Measurements from ENCODE around the gene CGB1. TPM values are rescaled to one million over a fixed set of nuclear protein-coding genes. Genes with fewer than 3 reads are reported as not detected.
A peak's percentile ranks its signal among the peaks of the same experiment; 100 is the strongest.

CGB1 gene
- total and polyA plus RNA-seq, 4 experiments from 2014 or later: not detected

DNA sequence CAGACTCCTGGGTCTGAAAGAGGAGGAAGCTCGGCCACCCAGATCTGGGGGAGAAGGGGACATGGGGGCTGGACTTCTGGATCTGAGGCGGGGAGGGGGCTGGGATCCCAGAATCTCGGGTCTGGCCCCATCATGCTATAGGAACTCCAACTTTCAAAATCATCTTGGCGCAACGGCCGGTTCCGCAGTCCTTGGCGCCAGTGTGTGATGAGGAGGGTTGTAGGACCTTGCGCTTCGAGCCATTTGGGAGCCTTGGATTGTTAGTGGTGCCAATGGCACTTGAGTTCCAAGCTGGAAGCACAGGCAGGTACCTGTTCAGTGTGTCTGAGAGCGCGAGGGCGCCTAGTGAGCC, 42.7 kb downstream of the CGB1 start:
- Histone ChIP-seq H3K4me1 (ENCODE audit: insufficient read depth, low read length) (peaks cover 30% of the 10 kb centered on the region), H3K36me3 (ENCODE audit: insufficient read depth, low read length) (no peaks in the 10 kb centered on the region), H3K27me3 (ENCODE audit: insufficient read depth, low read length) (no peaks in the 10 kb centered on the region), H3K27ac (ENCODE audit: low read depth, low read length) (peak overlapping the region; percentile 82), H3K9me3 (ENCODE audit: control insufficient read depth in 1 of 2, low read length in 2 of 2) (no peaks in the 10 kb centered on the region), H3K4me3 (ENCODE audit: low read length in 2 of 2) (peak overlapping the region; percentile 80 to 91)
- intact Hi-C loops (cut with micrococcal nuclease): loop anchor here (5.0 to 10.0 kb wide), 2 partner anchors 61 to 357 kb away; partner anchors contain the start of genes CGB7 and DBP
- ChIA-PET POLR2A (ENCODE audit: partially characterized antibody) (interaction anchor here (0.7 to 4.1 kb wide), 25 partner anchors 9 to 819 kb away, joined by 3 to 68 read pairs (median 5); partner anchors contain the start of genes BAX, CA11, CGB7 and FTL), CTCF (ENCODE audit: partially characterized antibody) (interaction anchor here (0.7 to 2.4 kb wide), 37 partner anchors 8 to 782 kb away, joined by 3 to 21 read pairs (median 5); partner anchors contain the start of genes BAX, FTL, LIN7B and NUCB1)
- no peak for DNase-seq
- Mint-ChIP-seq H3K27ac (peak overlapping the region; percentile 84 to 99 (median 98)), H3K9me3 (no peaks in the 10 kb centered on the region), H3K4me1 (peaks cover 23 to 56% (median 31%) of the 10 kb centered on the region in 4 donors), H3K27me3 (no peaks in the 10 kb centered on the region), H3K4me3 (peak overlapping the region; percentile 90 to 98 (median 96)), H3K36me3 (peaks cover 4 to 15% of the 10 kb centered on the region in 2 donors)

DNA sequence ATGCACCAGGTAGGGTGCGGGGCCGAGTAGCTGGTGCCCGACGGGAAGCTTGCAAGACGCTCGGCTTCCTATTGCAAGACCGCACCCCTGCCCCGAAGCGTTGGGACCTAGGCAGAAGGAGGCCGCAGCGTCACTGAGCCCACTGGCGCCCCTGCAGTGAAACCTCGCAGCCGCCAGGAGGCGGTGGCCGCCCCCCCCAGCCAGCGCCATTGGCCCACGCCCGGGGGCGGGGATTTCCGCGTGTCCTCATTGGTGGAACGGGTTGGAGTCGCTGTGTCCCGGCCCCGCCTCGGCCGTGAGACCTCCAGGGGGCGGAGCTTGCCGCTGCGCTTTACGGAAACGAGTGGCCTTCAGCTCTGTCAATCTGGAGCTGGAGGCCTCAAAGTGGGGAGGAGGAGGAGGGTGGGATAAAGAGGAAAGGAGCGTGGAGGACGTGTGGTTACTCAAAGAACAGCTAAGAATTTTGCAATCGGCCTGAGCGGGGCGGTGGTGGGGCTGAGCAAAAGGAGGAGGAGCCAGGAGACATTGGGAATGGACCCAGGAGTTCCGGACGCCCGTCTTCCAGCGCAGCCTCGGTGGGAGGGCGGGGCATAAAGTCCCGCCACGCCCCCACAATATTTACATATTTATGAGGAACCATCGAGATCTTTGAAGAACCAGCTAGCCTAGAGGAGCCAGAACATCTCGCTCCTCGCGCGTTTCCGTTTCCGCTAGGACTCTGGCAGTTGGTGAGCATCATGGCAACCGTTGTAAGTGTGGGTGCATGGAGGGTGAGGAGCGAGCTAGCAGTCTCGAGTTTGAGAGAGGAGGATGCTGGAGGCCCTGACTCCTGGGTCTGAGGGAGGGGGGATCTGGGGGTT, 43.3 kb downstream of the CGB1 start, which contains the start of the genes GYS1 and RUVBL2:
Gene GYS1, minus strand, starts transcription at position 135 of the 860 bp plus-strand sequence. CDS start 197 bp downstream, outside the sequence.
Gene RUVBL2, plus strand, starts transcription at position 713 of the 860 bp plus-strand sequence. Its CDS starts 25 bp downstream, at position 738.
- Mint-ChIP-seq H3K4me3 (peak within 1 kb of the TSS; percentile 90 to 98 (median 96)), H3K4me1 (peaks cover 23 to 56% (median 31%) of the 10 kb centered on the region in 4 donors), H3K27me3 (no peaks in the 10 kb centered on the region), H3K36me3 (peaks cover 4 to 20% of the 10 kb centered on the region in 2 donors), H3K9me3 (no peaks in the 10 kb centered on the region), H3K27ac (peak within 1 kb of the TSS; percentile 84 to 99 (median 98))
- Histone ChIP-seq H3K27ac (ENCODE audit: low read depth, low read length) (peak within 1 kb of the TSS; percentile 82), H3K4me3 (ENCODE audit: low read length in 2 of 2) (peak within 1 kb of the TSS; percentile 91 to 98), H3K9me3 (ENCODE audit: control insufficient read depth in 1 of 2, low read length in 2 of 2) (no peaks in the 10 kb centered on the region), H3K36me3 (ENCODE audit: insufficient read depth, low read length) (no peaks in the 10 kb centered on the region), H3K4me1 (ENCODE audit: insufficient read depth, low read length) (peaks cover 30% of the 10 kb centered on the region), H3K27me3 (ENCODE audit: insufficient read depth, low read length) (no peaks in the 10 kb centered on the region)
- intact Hi-C loops (cut with micrococcal nuclease): loop anchor here (1.0 to 10.0 kb wide), 10 partner anchors 25 to 647 kb away; partner anchors contain the start of genes C19orf73, CGB7, DBP and PPFIA3
- CTCF ChIA-PET (ENCODE audit: partially characterized antibody): interaction anchor here (0.6 to 2.4 kb wide), 53 partner anchors 9 to 783 kb away, joined by 3 to 21 read pairs (median 4); partner anchors contain the start of genes BAX, CA11, FTL and HSD17B14
- POLR2A ChIA-PET (ENCODE audit: partially characterized antibody): interaction anchor here (0.7 to 4.1 kb wide), 36 partner anchors 9 to 820 kb away, joined by 3 to 68 read pairs (median 4); partner anchors contain the start of genes BAX, CA11, CGB7 and DHDH
- peak; percentile 99 to 100 (median 99) for DNase-seq

DNA sequence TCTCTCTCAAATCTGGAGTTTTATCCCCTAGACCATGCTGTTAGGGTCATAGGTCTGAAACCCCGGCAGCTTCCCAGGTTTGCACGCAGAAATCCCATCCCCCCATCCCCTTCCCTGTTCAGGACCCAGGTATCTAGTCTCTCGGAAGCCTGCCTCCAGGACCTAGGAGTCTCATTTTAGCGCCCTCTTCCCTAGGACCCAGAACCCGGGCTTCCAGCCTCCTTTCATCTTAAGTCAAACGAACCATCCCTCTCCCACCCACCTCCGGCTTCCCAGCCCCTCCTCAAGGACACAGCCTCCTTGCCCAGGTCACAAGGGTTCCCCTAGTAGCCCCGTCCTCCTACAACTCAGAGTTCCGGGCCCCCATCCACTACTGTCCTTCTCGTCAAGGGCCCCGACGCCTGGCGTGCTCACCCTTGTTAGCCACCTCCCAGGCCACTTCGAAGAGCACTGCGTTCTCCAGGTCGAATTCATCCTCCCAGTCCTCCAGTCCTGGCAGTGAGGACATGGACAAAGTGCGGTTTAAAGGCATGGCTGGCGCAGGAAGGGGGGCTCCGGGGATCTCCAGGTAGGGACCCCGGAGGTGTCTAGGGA, 44.0 kb downstream of the CGB1 start:
- Mint-ChIP-seq H3K27me3 (no peaks in the 10 kb centered on the region), H3K4me1 (peaks cover 26 to 51% (median 32%) of the 10 kb centered on the region in 4 donors), H3K36me3 (peaks cover 4 to 24% of the 10 kb centered on the region in 2 donors), H3K27ac (peak overlapping the region; percentile 84 to 99 (median 95)), H3K4me3 (peak overlapping the region; percentile 90 to 98 (median 96)), H3K9me3 (no peaks in the 10 kb centered on the region)
- Histone ChIP-seq H3K27ac (ENCODE audit: low read depth, low read length) (peak overlapping the region; percentile 82), H3K36me3 (ENCODE audit: insufficient read depth, low read length) (no peaks in the 10 kb centered on the region), H3K9me3 (ENCODE audit: control insufficient read depth in 1 of 2, low read length in 2 of 2) (no peaks in the 10 kb centered on the region), H3K27me3 (ENCODE audit: insufficient read depth, low read length) (no peaks in the 10 kb centered on the region), H3K4me1 (ENCODE audit: insufficient read depth, low read length) (peaks cover 30% of the 10 kb centered on the region), H3K4me3 (ENCODE audit: low read length in 2 of 2) (peak overlapping the region; percentile 91 to 98)
- no peak for DNase-seq
- CTCF ChIA-PET (ENCODE audit: partially characterized antibody): interaction anchor here (0.9 to 2.4 kb wide), 33 partner anchors 8 to 725 kb away, joined by 3 to 21 read pairs (median 5); partner anchors contain the start of genes BAX, CA11, FTL and HSD17B14
- intact Hi-C loops (cut with micrococcal nuclease): loop anchor here (1.0 to 10.0 kb wide), 10 partner anchors 26 to 648 kb away; partner anchors contain the start of genes C19orf73, CGB7, DBP and PPFIA3
- POLR2A ChIA-PET (ENCODE audit: partially characterized antibody): interaction anchor here (0.7 to 4.1 kb wide), 31 partner anchors 9 to 821 kb away, joined by 3 to 68 read pairs (median 4); partner anchors contain the start of genes BAX, CGB7, DHDH and FTL

DNA sequence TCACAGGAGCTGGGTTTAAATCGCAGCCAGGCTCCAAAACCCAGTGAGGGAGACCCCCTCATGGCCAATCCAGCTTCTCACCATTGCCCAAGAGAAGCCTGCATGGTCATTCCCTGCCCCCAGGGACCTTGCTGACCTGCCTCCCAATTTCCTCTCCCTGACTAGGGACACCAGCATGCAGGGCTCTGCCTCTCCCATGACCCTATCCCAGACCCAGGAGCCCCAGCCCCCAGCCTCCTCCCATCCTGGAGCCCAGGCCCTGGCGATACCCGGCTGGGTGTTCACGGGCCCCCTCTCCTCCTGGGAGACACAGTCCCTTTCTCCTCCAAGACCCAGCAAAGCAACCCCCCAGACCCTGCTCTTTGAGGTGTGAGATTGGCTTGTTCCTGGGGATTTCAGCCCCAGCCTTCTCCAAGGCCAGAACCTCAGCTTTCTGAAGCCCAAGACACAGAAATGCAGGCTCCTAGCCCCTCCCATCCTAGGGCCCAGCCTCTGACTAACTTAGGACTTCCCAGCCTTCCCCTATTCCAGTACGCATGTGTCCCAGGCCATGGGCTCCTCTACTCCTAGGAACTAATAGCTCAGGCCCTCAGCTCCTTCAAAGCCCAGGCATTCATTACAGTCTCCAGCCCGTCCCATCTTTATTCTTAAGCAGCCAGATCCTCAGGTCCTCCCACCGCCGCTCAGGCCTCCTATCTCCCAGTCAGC, 44.7 kb downstream of the CGB1 start:
- H3K9me3 ChIP-seq (ENCODE audit: control insufficient read depth in 1 of 2, low read length in 2 of 2): no peaks in the 10 kb centered on the region
- H3K4me1 ChIP-seq (ENCODE audit: insufficient read depth, low read length): peaks cover 30% of the 10 kb centered on the region
- no peak for DNase-seq
- peak overlapping the region; percentile 90 to 98 (median 96) for H3K4me3 Mint-ChIP-seq
- no peaks in the 10 kb centered on the region for H3K27me3 ChIP-seq (ENCODE audit: insufficient read depth, low read length)
- peak overlapping the region; percentile 82 for H3K27ac ChIP-seq (ENCODE audit: low read depth, low read length)
- CTCF ChIA-PET (ENCODE audit: partially characterized antibody): interaction anchor here (0.7 to 2.4 kb wide), 12 partner anchors 8 to 253 kb away, joined by 3 to 21 read pairs (median 5); partner anchors contain the start of genes BAX and NUCB1
- peaks cover 4 to 26% of the 10 kb centered on the region in 2 donors for H3K36me3 Mint-ChIP-seq
- peak overlapping the region; percentile 84 to 99 (median 95) for H3K27ac Mint-ChIP-seq
- H3K4me1 Mint-ChIP-seq: peaks cover 25 to 49% (median 32%) of the 10 kb centered on the region in 4 donors
- intact Hi-C loops (cut with micrococcal nuclease): loop anchor here (2.0 to 10.0 kb wide), 6 partner anchors 63 to 649 kb away; partner anchors contain the start of genes C19orf73, CGB7, DBP and PPFIA3
- H3K9me3 Mint-ChIP-seq: no peaks in the 10 kb centered on the region
- H3K27me3 Mint-ChIP-seq: no peaks in the 10 kb centered on the region
- peak overlapping the region; percentile 91 to 98 for H3K4me3 ChIP-seq (ENCODE audit: low read length in 2 of 2)
- POLR2A ChIA-PET (ENCODE audit: partially characterized antibody): interaction anchor here (0.8 to 4.1 kb wide), 12 partner anchors 9 to 347 kb away, joined by 3 to 68 read pairs (median 10); partner anchors contain the start of genes BAX, DHDH, FTL and LHB
- no peaks in the 10 kb centered on the region for H3K36me3 ChIP-seq (ENCODE audit: insufficient read depth, low read length)

DNA sequence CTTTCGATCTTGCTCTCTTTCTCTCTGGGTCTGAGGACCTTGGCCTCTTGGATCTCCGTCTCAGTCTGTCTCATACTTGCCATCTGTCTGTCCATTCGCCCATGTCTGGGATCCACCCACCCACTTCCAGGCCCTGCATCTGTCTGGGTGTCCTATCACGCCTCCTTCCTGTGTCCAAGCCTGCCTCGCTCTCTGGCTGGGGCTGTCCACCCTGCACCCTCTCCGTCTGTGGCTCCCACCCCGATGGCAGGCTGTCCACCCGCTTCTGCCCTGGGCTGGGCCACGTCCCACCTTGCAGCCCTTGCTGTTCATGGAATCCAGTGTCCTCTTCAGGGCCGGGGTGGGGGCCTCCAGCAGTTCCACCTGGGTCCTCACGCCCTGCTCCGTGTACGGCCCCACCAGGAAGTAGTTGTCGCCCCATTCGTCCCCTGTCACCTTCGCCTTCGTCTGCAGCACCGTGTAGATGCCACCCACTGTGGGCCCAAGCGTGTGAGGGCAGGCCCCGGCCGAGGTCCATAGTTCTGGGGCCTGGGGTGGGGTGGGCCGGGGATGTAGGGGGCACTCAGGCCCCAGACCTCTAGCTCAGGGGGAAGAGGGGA, 45.6 kb downstream of the CGB1 start:
- no peaks in the 10 kb centered on the region for H3K27me3 Mint-ChIP-seq
- peaks cover 4 to 26% of the 10 kb centered on the region in 2 donors for H3K36me3 Mint-ChIP-seq
- intact Hi-C loops (cut with micrococcal nuclease): loop anchor here (5.0 to 10.0 kb wide), 2 partner anchors 64 to 354 kb away; partner anchors contain the start of genes CGB7 and DBP
- H3K4me3 Mint-ChIP-seq: peak overlapping the region in 3 of 8 donors; percentile 26 to 56 (median 52)
- H3K4me1 Mint-ChIP-seq: peaks cover 24 to 46% (median 32%) of the 10 kb centered on the region in 4 donors
- Histone ChIP-seq H3K27ac (ENCODE audit: low read depth, low read length) (no peak overlapping the region), H3K9me3 (ENCODE audit: control insufficient read depth in 1 of 2, low read length in 2 of 2) (no peaks in the 10 kb centered on the region), H3K36me3 (ENCODE audit: insufficient read depth, low read length) (no peaks in the 10 kb centered on the region), H3K4me3 (ENCODE audit: low read length in 2 of 2) (no peak overlapping the region), H3K27me3 (ENCODE audit: insufficient read depth, low read length) (no peaks in the 10 kb centered on the region), H3K4me1 (ENCODE audit: insufficient read depth, low read length) (peaks cover 30% of the 10 kb centered on the region)
- ChIA-PET POLR2A (ENCODE audit: partially characterized antibody) (interaction anchor here (2.9 to 4.1 kb wide), 3 partner anchors 21 to 117 kb away, joined by 12 to 68 read pairs (median 42); partner anchors contain the start of genes FTL and PPP1R15A), CTCF (ENCODE audit: partially characterized antibody) (interaction anchor here (1.4 kb wide), 2 partner anchors 9 to 20 kb away, joined by 4 read pairs; no protein-coding TSS in a partner anchor)
- H3K27ac Mint-ChIP-seq: peak overlapping the region in 3 of 7 donors; percentile 39 to 72 (median 46)
- no peaks in the 10 kb centered on the region for H3K9me3 Mint-ChIP-seq
- DNase-seq: no peak

All from CD4-positive, alpha-beta memory T cell (primary cell).